Sigmoid colon (tissue), 4 donors: Measurements from ENCODE around the gene OR51M1.

Experiments
- EP300 ChIP-seq, 4 donors: sonication (generic); formaldehyde crosslinking; IDR thresholded peaks; one replicate each; pipeline ENCODE4 v1.6.1; 2017; ENCODE audit warnings: antibody characterized with exemption in 4 of 4
- POLR2A ChIP-seq, 2 donors: fragments of 450-650 bp; IDR thresholded peaks; one replicate each; pipeline ENCODE4 v1.6.1; 2016; ENCODE audit warnings: antibody characterized with exemption in 2 of 2, mild to moderate bottlenecking in 2 of 2, moderate library complexity in 2 of 2
- POLR2AphosphoS5 ChIP-seq, 4 donors: sonication (generic); formaldehyde crosslinking; IDR thresholded peaks; one replicate each; pipeline ENCODE4 v1.6.1; 2017; ENCODE audit warnings: antibody characterized with exemption in 4 of 4
- TF ChIP-seq, protein P1 (sequence below), 4 experiments: fragments of 450-650 bp in 3 of 4; fragments of 200-600 bp in 1 of 4; IDR thresholded peaks; one replicate each; pipeline ENCODE4 v1.5.1; 2016 to 2019; ENCODE audit warnings: antibody characterized with exemption in 4 of 4, mild to moderate bottlenecking in 3 of 4, moderate library complexity in 2 of 4

DNA sequence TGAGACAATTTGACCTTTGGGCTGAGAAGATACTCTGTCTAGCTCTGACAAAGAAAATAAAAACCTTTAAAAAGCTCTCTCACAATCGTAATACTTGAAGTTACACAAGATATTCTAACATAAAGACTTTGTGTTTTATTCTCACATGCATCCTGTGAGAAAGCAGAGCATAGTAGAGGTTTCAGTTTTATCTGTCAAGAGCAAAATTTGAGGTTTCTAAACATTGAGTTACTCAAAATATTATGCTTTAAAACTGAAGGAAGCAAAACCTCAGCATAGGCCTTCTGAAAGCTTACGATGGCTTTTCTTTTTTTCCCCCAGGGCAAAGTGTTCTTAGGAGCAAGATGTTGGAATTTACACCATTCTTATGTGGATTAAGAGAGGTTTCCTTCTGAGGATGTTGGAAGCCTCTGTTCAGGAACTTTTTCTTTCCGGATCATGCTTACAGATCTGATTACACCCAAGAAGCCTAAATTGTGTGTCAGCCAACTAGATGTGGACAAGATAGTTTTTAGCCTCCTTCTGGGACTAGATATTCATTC is 15.0 kb upstream of the OR51M1 start:
- no peak for TF ChIP-seq POLR2A (IDR thresholded peaks at IDR 0.05)
- TF ChIP-seq, protein P1, sequence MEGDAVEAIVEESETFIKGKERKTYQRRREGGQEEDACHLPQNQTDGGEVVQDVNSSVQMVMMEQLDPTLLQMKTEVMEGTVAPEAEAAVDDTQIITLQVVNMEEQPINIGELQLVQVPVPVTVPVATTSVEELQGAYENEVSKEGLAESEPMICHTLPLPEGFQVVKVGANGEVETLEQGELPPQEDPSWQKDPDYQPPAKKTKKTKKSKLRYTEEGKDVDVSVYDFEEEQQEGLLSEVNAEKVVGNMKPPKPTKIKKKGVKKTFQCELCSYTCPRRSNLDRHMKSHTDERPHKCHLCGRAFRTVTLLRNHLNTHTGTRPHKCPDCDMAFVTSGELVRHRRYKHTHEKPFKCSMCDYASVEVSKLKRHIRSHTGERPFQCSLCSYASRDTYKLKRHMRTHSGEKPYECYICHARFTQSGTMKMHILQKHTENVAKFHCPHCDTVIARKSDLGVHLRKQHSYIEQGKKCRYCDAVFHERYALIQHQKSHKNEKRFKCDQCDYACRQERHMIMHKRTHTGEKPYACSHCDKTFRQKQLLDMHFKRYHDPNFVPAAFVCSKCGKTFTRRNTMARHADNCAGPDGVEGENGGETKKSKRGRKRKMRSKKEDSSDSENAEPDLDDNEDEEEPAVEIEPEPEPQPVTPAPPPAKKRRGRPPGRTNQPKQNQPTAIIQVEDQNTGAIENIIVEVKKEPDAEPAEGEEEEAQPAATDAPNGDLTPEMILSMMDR (IDR thresholded peaks at IDR 0.05): no peak
- no peak for TF ChIP-seq EP300 (IDR thresholded peaks at IDR 0.05)
- TF ChIP-seq POLR2AphosphoS5 (IDR thresholded peaks at IDR 0.05): no peak
